CD4-positive, alpha-beta T cell treated with Interleukin-17A for 4 hours (primary cell): ENCODE measurements around the gene OSBPL8.

Experiments
- DNase-seq: peaks from one replicate; pipeline ENCODE4 v3.0.0-alpha.2; 2020; ENCODE audit warnings: mixed read lengths

OSBPL8 gene

GRCh38 chr12:76559400-76560085 is at the start of gene OSBPL8:
TSS of gene OSBPL8 (minus strand) at chr12:76559771. CDS start at chr12:76487551, 72,220 bp downstream.
- DNase-seq: peak; percentile 98

- no peak for DNase-seq
These were observed 48.5 kb upstream of the OSBPL8 start for GRCh38 chr12:76608070-76608469.

- DNase-seq: no peak
These were observed 35.5 kb upstream of the OSBPL8 start for GRCh38 chr12:76595056-76595455.

- DNase-seq: no peak
These were observed 31.9 kb upstream of the OSBPL8 start for GRCh38 chr12:76591476-76591875.

GRCh38 chr12:76590131-76590530 is 30.6 kb upstream of the OSBPL8 start:
- DNase-seq: no peak

GRCh38 chr12:76588881-76589565 is 29.5 kb upstream of the OSBPL8 start:
- no peak for DNase-seq

GRCh38 chr12:76587428-76588178 is 28.0 kb upstream of the OSBPL8 start:
- no peak for DNase-seq

GRCh38 chr12:76586764-76587395 is 27.3 kb upstream of the OSBPL8 start:
- DNase-seq: peak; percentile 65

- no peak for DNase-seq
These were observed 23.7 kb upstream of the OSBPL8 start for GRCh38 chr12:76583301-76583700.

GRCh38 chr12:76573840-76574373 is 14.3 kb upstream of the OSBPL8 start:
- DNase-seq: no peak

- no peak for DNase-seq
These were observed 11.7 kb upstream of the OSBPL8 start for GRCh38 chr12:76571256-76571655.

- no peak for DNase-seq
These were observed 10.4 kb upstream of the OSBPL8 start for GRCh38 chr12:76569685-76570604.

GRCh38 chr12:76568888-76569551 is 9.4 kb upstream of the OSBPL8 start:
- DNase-seq: no peak

- DNase-seq: no peak
These were observed 8.6 kb upstream of the OSBPL8 start for GRCh38 chr12:76568130-76568529.

GRCh38 chr12:76563061-76563460 is 3.5 kb upstream of the OSBPL8 start:
- no peak for DNase-seq

- DNase-seq: no peak
These were observed 2.6 kb upstream of the OSBPL8 start for GRCh38 chr12:76562130-76562529.

GRCh38 chr12:76560086-76560491 is 518 bp upstream of the OSBPL8 start:
- no peak for DNase-seq

- DNase-seq: peak; percentile 85
These were observed 729 bp downstream of the OSBPL8 start for GRCh38 chr12:76558684-76559399.

- peak; percentile 33 for DNase-seq
These were observed 3.2 kb downstream of the OSBPL8 start for GRCh38 chr12:76556368-76556767.

- no peak for DNase-seq
These were observed 3.8 kb downstream of the OSBPL8 start for GRCh38 chr12:76555797-76556196.
